D721Med (cell line): ENCODE measurements around the gene GALNT12.

ENCODE experiments used
- DNase-seq: peaks from one replicate; pipeline ENCODE4 v3.0.0; 2011; ENCODE audit warnings: low spot score; ENCODE audit not compliant: insufficient read length
- FAIRE-seq: peaks from 2 replicates; lab custom pipeline; 2011; peaks lifted over from hg19 to GRCh38; lab: Jason Lieb, UNC
- TF ChIP-seq, protein P1 (sequence below): IDR thresholded peaks from 2 replicates; pipeline ENCODE4 v1.5.1; 2012; ENCODE audit warnings: mild to moderate bottlenecking, control low read depth; ENCODE audit not compliant: insufficient read depth; ENCODE audit errors: missing control alignments

The GALNT12 gene

DNA sequence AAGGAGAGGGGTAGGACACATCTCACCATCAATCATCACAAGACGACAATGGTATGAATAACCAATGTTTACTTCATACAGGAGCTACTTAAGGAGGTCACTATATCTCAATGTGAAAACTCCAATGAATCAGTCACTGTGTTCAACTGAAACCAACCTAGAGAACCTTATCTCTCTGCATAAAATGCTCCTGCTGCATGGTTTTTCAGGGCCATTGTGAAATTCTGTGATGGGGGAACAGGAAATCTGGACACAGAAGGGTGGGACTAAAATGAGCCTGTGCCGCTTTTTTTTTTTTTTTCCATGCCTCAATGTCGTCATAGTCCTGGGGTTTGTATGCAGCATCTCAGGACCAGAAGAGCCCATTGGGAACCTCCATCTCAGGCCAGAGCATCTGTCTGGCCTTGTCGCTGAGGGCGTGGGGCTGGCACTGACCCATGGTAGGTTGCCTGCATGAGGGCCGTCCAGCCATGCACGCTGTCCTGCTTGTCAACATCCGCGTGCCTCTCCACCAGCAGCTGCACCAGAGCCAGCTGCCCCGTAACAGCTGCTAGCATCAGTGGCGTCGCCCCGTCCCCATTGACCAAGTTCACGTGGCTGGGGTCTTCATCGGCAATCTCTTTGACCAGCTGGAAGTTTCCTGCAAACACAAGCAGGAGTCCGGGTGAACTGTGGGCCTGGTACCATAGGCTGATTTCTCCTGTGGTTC is 23.8 kb upstream of the GALNT12 start:
- no peak for DNase-seq

DNA sequence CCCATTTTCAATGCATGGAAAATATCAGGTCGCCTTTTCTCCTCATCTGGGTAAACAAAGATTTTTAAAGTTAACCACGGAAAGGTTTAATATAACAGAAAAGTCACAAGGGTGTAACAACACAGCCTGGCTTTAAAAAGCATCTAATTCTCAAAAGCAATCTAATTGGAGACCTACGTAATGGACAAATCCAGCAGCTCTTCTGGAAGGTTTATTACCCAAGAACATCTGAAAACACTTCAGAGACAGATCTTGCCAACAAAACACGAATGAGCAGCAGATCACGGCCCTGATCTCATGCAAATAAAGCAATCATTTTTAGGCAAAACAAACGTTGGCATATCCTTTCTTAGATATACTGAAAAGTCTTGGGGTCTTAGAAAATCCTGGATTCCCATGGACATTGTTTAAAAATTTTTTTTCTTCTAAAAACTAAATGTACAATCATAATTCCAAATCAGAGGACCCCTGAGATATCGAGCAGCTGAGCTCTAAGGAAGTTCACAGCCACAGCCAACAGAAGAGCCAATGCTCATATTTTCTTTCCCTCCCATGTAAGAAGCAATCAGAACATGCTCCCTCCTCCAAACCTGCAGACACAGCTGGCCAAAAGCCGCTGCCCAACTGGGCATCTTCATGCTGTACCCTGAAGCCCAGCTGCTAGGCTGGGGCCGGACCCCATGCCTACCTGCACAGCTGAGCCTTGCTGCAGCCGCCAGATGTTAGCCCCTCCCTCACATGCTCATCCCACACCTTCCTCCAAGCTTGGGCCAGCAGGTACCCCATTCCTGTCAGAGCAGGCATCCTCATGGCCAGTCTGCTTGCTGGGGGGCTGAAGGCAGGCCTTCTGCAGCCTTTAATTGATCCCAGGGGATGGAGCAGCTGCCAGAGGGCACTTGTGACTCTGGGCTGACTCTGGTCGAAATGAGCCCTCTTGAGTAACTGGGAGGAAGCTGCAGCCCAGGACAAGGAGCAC is 22.4 kb upstream of the GALNT12 start:
- no peak for FAIRE-seq
- TF ChIP-seq, protein P1, sequence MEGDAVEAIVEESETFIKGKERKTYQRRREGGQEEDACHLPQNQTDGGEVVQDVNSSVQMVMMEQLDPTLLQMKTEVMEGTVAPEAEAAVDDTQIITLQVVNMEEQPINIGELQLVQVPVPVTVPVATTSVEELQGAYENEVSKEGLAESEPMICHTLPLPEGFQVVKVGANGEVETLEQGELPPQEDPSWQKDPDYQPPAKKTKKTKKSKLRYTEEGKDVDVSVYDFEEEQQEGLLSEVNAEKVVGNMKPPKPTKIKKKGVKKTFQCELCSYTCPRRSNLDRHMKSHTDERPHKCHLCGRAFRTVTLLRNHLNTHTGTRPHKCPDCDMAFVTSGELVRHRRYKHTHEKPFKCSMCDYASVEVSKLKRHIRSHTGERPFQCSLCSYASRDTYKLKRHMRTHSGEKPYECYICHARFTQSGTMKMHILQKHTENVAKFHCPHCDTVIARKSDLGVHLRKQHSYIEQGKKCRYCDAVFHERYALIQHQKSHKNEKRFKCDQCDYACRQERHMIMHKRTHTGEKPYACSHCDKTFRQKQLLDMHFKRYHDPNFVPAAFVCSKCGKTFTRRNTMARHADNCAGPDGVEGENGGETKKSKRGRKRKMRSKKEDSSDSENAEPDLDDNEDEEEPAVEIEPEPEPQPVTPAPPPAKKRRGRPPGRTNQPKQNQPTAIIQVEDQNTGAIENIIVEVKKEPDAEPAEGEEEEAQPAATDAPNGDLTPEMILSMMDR, result no peak
- no peak for DNase-seq

More for the DNA sequence above, 23.8 kb upstream of the GALNT12 start:
- TF ChIP-seq, protein P1, result no peak
- no peak for FAIRE-seq

DNA sequence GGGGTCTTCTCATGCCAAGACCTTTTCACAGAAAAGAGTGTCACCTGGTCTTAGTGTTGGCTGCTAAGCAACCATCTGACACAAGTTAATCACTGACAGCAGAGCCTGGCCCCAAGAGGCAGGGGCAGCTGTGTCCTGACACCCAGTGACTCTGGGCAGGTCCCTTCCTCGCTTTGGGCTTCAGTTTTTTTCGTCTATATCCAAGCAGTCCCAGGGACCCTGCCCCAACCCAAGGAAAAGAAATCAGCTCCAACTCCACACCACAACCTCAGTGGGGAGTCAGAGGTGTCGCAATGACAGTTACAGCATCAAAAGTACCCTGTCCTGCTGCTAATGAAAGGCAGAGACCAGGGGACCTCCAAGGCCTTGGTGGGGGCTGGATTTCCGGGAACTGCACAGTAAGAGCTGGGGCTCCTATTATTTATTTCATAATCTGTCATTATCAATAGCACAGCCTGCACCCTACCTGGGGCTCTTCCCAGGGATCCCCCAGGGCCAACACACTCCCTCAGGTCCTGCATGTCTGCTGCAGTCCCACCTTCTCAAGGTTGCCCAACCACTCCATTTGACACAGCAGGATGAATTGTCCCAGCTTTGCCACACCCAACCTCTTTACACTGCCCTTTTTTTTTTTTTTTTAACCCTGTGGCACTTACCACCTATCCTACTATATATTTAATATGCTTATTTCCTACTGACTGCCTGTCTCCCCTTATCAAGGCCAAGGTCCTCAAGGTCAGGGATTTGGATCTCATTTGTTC is 20.5 kb upstream of the GALNT12 start:
- TF ChIP-seq, protein P1, result no peak
- no peak for FAIRE-seq
- no peak for DNase-seq

DNA sequence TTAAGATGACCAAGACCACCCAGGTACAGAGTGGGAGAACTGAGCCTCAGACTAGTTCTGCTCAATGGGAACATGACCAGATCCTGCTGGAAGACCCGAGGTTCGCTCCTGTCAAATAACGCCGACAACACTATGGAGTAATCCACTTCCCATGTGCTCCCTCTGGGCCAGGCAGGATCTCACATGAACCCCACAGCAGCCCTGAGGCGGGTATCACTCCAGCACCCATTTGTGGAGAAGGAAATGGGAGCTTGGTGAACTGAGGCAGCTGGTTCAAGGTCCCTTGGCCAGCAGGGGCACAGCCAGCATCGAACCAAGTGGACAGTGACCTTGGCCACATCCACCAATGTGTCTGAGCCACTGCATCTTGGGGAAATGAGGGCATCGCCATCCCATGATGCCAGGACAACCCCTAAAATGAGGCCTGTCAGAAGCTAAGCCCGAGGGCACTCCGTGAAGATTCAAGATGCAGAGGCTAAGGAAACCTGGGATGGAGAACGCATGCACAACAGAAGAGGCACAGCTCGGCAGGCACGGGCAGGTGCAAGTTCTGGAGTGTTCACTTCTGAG is 19.6 kb upstream of the GALNT12 start:
- no peak for DNase-seq
- TF ChIP-seq, protein P1, result no peak
- no peak for FAIRE-seq

DNA sequence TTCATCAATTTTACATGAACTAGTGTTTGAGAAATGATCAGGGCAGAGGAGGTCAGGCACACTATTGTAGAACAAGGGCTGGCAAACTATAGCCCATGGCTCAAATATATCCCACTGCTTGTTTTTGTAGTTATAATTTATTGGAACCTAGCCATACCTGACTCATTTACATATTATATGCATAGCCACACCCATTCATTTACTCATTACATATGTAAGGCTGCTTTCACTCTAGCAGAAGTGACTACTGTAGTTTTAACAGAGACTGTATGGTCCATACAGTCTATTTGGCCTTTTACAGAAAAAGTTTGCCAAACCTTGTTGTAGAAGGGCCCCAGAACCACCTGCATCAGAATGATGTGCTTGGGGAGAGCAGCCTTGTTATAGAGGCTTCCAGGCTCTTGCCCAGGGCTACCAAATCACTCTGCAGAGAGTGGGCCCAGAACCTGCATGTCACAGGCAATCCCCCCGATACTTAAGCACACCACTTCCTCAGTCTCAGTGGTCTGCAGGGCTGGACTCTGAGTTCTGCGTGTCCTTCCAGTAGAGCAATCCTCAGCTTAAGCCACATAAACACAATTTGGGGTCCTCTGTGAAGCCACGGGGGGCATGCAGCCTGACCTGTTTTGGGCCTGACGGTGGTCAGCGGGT is 17.9 kb upstream of the GALNT12 start:
- DNase-seq, result no peak
- no peak for FAIRE-seq
- TF ChIP-seq, protein P1, result no peak

DNA sequence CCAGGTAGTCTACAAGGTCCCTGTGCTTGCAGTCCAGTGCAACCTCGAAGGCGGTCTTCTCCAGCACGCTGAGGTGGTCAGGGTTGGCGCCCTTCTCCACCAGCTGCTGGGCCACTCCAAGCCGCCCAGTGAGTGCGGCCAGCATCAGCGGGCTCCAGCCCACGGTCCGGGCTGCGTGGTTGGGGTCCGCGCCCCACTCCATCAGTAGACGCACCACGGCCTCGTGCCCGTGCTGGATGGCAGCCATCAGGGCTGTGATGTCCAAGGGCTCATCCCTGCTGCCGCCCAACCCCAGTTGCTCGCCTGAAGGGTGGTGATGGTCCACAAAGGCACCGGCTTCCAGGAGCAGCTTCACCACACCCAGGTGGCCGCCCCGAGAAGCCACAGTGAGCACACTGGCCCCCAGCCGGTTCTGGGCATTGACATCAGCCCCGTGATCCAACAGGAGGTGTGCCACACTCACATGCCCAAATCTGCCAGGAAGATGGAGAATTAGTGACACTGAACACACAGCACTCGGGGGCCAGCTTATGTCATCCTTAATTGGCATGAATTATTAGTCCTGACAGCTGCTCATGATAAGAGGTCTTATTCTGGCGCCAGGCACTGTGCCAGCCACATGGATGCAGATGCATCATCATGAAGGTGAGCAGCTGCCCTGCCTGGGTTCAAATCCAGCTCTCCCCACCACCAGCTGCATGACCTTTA is 17.2 kb upstream of the GALNT12 start:
- FAIRE-seq (no peak), DNase-seq (no peak)
- TF ChIP-seq, protein P1, result no peak
